LNCAP (cell line): Measurements from ENCODE around the gene ATAD3A.

Source experiments
- CTCF ChIP-seq: fragments of 450-650 bp; IDR thresholded peaks from 2 replicates; pipeline ENCODE4 v1.5.1; 2017; ENCODE audit warnings: mild to moderate bottlenecking

The ATAD3A gene

DNA sequence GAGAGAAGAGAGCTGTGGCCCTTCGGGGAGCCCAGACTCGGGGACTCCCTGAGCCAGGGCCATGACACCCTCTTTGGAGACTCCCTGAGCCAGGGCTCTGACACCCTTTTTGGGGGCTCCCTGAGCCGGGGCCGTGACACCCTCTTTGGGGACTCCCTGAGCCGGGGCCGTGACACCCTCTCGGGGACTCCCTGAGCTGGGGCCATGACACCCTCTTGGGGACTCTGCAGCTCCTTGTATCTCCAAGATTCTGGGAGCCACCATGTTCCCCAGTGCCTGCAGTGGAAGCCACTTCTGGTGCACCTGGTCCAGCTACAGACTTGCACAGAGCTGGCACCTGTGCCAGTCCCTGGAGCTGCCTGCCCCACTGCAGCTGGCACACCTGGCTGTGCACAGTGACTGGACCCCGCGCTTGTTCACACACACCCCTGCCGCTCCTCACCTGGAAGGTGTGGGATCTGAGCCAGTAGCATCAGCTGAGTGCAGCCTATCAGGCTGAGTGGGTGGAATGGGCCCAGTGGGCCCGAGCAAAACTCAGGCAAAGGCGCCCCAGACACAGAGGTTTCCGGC is 66.5 kb downstream of the ATAD3A start:
- no peak for TF ChIP-seq CTCF

DNA sequence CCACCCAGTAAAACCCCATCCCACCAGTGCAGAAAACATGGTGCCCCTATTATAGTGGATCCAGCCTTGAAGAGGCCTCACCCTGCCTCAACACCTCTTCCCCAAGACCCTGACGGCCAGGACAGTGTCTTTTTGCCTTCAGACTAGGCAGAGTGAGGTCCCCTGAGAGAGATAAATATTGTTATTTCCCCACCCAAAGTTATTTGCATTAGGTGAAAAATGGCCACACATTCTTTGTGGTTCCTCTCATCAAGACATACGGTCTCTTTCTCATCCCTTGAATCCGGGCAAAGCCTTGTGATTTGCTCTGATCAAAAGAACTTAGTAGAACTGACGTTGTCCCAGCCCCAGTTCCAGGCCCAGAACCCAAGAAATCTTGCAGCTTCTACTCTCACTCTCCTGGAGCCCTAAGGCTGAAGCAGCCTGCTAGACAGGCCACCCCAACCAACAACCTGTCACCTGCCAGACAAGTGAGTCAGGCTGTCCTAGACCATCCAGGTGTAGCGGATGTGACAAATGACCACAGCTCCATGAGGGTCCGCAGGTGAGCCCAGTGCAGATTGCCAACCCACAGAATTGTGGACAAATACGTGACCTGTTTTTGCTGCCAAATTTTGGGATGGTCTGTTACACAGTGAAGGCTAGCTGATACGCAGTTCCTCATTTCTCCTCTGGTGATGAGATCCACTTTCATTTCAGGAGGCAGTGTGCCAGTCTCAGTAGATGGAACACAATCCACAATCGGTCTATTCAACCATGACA is 70.8 kb downstream of the ATAD3A start:
- TF ChIP-seq CTCF, result no peak

DNA sequence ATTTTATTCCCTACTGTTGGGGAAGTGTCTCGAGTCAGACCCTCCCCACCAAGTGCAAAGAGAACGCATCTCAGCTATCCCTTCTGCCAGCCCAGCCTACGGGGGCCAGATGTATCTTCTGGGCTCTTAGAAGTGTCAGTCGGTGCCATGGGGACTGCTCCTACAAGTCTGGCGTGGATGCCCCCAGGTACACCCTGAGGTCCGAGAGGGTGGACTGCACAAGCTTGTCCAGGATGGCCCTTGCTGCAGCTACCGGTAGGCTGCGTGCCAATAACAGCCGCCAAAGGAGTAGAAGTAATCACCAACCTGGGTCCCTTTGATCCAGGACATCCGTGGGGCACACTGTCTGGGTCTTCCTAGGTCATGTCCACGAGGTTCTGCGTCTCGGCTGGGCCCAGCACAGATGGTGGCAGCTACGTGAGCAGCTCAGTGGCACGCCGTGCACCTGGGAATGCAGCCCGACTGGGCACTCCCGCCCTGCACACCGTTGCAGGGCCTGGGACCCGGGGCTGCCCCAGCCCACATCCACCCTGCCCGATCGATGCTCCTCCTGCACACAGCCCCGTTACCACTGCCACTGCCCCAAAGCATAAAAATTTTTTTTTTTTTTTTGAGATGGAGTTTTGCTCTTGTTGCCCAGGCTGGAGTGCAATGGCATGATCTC is 71.5 kb downstream of the ATAD3A start:
- TF ChIP-seq CTCF, result no peak
